GM23338 (cell line): ENCODE measurements around the gene NDST4.

Source experiments
- CREB1 ChIP-seq: fragments of 250-450 bp; sonication (Bioruptor Pico); IDR thresholded peaks from 2 replicates; pipeline ENCODE4 v1.5.0; 2020; ENCODE audit warnings: low read depth, mild to moderate bottlenecking, moderate library complexity
- EZH2 ChIP-seq: fragments of 200-600 bp; sonication (generic); IDR thresholded peaks from one replicate; pipeline ENCODE4 v1.8.0; 2017; ENCODE audit warnings: antibody characterized with exemption, mild to moderate bottlenecking, low read depth; ENCODE audit not compliant: unreplicated experiment
- EZH2phosphoT487 ChIP-seq: fragments of 200-600 bp; sonication (generic); IDR thresholded peaks from one replicate; pipeline ENCODE4 v1.8.1; 2018; ENCODE audit warnings: antibody characterized with exemption; ENCODE audit not compliant: unreplicated experiment
- POLR2AphosphoS5 ChIP-seq: IDR thresholded peaks from 2 replicates; pipeline ENCODE4 v1.6.1; 2016; ENCODE audit warnings: antibody characterized with exemption, low read depth
- STAT1 ChIP-seq: IDR thresholded peaks from one replicate; pipeline ENCODE4 v1.6.1; 2016; ENCODE audit warnings: antibody characterized with exemption; ENCODE audit not compliant: unreplicated experiment
- ZNF114 ChIP-seq: fragments of 250-450 bp; sonication (Bioruptor Pico); IDR thresholded peaks from 2 replicates; pipeline ENCODE4 v1.5.0; 2020; ENCODE audit warnings: mild to moderate bottlenecking, moderate library complexity
- ZNF331 ChIP-seq: fragments of 250-450 bp; sonication (Bioruptor Pico); IDR thresholded peaks from 2 replicates; pipeline ENCODE4 v1.5.0; 2020; ENCODE audit warnings: low read depth, mild to moderate bottlenecking, moderate library complexity
- TF ChIP-seq, protein P1 (sequence below), 2 experiments: fragments of 200-600 bp in 1 of 2; sonication (generic) in 1 of 2; conservative IDR thresholded peaks; 2 replicates each; pipeline versions ENCODE4 v1.5.1 to v1.6.1; 2016 to 2017; ENCODE audit warnings: antibody characterized with exemption in 2 of 2, low read depth in 2 of 2, mild to moderate bottlenecking in 2 of 2, moderate library complexity in 1 of 2
- TF ChIP-seq, protein P2 (sequence below): IDR thresholded peaks from one replicate; pipeline ENCODE4 v1.6.1; 2018; ENCODE audit warnings: antibody characterized with exemption; ENCODE audit not compliant: unreplicated experiment
- TF ChIP-seq, protein P3 (sequence below): IDR thresholded peaks from 2 replicates; pipeline ENCODE4 v1.6.1; 2016; ENCODE audit warnings: antibody characterized with exemption

DNA sequence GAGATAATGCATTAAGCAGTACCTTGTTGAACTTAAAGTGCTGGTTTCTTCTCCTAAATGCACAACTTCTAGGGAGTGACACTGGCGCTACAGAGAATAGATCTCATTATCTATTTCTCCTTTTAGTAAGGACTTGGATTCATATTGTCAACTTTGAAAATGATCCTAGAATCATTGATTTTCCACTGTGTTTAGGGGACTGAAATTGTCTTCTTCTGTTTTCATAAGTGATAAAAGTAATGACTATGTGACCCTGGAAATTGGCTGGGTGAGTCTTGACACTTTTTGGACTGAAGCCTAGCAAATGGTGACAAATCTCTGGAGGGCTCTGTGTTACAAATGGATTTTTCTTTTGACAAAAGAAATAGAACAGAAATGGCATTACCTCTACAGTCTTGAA is 167.8 kb downstream of the NDST4 start:
- TF ChIP-seq, protein P1, sequence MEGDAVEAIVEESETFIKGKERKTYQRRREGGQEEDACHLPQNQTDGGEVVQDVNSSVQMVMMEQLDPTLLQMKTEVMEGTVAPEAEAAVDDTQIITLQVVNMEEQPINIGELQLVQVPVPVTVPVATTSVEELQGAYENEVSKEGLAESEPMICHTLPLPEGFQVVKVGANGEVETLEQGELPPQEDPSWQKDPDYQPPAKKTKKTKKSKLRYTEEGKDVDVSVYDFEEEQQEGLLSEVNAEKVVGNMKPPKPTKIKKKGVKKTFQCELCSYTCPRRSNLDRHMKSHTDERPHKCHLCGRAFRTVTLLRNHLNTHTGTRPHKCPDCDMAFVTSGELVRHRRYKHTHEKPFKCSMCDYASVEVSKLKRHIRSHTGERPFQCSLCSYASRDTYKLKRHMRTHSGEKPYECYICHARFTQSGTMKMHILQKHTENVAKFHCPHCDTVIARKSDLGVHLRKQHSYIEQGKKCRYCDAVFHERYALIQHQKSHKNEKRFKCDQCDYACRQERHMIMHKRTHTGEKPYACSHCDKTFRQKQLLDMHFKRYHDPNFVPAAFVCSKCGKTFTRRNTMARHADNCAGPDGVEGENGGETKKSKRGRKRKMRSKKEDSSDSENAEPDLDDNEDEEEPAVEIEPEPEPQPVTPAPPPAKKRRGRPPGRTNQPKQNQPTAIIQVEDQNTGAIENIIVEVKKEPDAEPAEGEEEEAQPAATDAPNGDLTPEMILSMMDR (conservative IDR thresholded peaks at IDR 0.05; ENCODE audit: low read depth in 2 of 2): no peak
- TF ChIP-seq, protein P2, sequence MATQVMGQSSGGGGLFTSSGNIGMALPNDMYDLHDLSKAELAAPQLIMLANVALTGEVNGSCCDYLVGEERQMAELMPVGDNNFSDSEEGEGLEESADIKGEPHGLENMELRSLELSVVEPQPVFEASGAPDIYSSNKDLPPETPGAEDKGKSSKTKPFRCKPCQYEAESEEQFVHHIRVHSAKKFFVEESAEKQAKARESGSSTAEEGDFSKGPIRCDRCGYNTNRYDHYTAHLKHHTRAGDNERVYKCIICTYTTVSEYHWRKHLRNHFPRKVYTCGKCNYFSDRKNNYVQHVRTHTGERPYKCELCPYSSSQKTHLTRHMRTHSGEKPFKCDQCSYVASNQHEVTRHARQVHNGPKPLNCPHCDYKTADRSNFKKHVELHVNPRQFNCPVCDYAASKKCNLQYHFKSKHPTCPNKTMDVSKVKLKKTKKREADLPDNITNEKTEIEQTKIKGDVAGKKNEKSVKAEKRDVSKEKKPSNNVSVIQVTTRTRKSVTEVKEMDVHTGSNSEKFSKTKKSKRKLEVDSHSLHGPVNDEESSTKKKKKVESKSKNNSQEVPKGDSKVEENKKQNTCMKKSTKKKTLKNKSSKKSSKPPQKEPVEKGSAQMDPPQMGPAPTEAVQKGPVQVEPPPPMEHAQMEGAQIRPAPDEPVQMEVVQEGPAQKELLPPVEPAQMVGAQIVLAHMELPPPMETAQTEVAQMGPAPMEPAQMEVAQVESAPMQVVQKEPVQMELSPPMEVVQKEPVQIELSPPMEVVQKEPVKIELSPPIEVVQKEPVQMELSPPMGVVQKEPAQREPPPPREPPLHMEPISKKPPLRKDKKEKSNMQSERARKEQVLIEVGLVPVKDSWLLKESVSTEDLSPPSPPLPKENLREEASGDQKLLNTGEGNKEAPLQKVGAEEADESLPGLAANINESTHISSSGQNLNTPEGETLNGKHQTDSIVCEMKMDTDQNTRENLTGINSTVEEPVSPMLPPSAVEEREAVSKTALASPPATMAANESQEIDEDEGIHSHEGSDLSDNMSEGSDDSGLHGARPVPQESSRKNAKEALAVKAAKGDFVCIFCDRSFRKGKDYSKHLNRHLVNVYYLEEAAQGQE: no peak
- TF ChIP-seq EZH2 (no peak), POLR2AphosphoS5 (no peak), EZH2phosphoT487 (no peak), STAT1 (no peak), ZNF331 (CRISPR knock-in tag) (no peak), CREB1 (CRISPR knock-in tag) (no peak), ZNF114 (CRISPR knock-in tag) (no peak)
- TF ChIP-seq, protein P3, sequence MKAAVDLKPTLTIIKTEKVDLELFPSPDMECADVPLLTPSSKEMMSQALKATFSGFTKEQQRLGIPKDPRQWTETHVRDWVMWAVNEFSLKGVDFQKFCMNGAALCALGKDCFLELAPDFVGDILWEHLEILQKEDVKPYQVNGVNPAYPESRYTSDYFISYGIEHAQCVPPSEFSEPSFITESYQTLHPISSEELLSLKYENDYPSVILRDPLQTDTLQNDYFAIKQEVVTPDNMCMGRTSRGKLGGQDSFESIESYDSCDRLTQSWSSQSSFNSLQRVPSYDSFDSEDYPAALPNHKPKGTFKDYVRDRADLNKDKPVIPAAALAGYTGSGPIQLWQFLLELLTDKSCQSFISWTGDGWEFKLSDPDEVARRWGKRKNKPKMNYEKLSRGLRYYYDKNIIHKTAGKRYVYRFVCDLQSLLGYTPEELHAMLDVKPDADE: no peak
